Hepatocyte (in vitro differentiated cells): ENCODE results near the gene MGMT.

Experiments used
- EZH2phosphoT487 ChIP-seq: fragments of 200-600 bp; sonication (generic); IDR thresholded peaks from one replicate; pipeline ENCODE4 v1.6.1; 2018; ENCODE audit warnings: antibody characterized with exemption, mild to moderate bottlenecking, low read depth, moderate library complexity; ENCODE audit not compliant: unreplicated experiment, severe bottlenecking
- TF ChIP-seq, protein P1 (sequence below): fragments of 200-600 bp; sonication (generic); IDR thresholded peaks from 2 replicates; pipeline ENCODE4 v1.5.1; 2016; ENCODE audit warnings: antibody characterized with exemption, mild to moderate bottlenecking; ENCODE audit not compliant: poor library complexity

DNA sequence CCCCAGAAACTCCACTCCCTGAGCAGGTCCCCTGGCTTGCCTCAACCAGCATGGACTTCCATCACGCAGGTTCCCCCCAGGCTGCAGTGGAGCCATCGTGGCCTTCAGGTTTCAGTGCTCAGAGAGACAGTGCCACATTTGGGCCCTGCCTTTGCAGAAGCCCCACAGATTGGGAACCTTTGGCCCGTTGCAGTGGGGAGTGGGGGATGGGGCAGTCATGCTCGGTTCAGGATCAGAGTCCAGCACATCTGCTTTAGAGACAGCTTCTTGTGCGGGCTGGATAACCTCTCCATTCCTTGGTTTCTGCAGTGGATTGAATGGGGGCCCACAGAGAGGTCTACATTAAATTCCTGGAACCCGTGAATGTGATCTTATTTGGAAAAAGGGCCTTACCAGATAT, 313.2 kb downstream of the MGMT start:
- TF ChIP-seq, protein P1, sequence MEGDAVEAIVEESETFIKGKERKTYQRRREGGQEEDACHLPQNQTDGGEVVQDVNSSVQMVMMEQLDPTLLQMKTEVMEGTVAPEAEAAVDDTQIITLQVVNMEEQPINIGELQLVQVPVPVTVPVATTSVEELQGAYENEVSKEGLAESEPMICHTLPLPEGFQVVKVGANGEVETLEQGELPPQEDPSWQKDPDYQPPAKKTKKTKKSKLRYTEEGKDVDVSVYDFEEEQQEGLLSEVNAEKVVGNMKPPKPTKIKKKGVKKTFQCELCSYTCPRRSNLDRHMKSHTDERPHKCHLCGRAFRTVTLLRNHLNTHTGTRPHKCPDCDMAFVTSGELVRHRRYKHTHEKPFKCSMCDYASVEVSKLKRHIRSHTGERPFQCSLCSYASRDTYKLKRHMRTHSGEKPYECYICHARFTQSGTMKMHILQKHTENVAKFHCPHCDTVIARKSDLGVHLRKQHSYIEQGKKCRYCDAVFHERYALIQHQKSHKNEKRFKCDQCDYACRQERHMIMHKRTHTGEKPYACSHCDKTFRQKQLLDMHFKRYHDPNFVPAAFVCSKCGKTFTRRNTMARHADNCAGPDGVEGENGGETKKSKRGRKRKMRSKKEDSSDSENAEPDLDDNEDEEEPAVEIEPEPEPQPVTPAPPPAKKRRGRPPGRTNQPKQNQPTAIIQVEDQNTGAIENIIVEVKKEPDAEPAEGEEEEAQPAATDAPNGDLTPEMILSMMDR, result no peak
- no peak for TF ChIP-seq EZH2phosphoT487
